Psoas muscle (tissue), 8 donors: ENCODE measurements around the gene ARRB2. TPM values are rescaled to one million over a fixed set of nuclear protein-coding genes. Genes with fewer than 3 reads are reported as not detected.
A peak's percentile ranks its signal among the peaks of the same experiment; 100 is the strongest.

ENCODE experiments used
- ATAC-seq, 4 donors: fragments of 200-7000 bp; cut with Tn5 transposase; one replicate each; pipeline ENCODE4 v1.9.1; 2020; ENCODE audit warnings: moderate library complexity in 3 of 4, mild to moderate bottlenecking in 2 of 4
- DNase-seq, 2 donors: peaks; one replicate each; pipeline ENCODE4 v3.0.0-alpha.2; 2020
- H3K27ac ChIP-seq: fragments of 200-600 bp; one replicate; pipeline ENCODE4 v1.8.0; 2022
- H3K27me3 ChIP-seq, 3 donors: fragments of 200-600 bp in 1 of 3; one replicate each; pipeline versions ENCODE4 v1.6.1 to v1.8.0; 2013 to 2022; ENCODE audit warnings: low read length in 2 of 3, mild to moderate bottlenecking in 2 of 3, moderate library complexity in 1 of 3; ENCODE audit not compliant: insufficient read depth in 3 of 3
- H3K36me3 ChIP-seq, 2 donors: fragments of 200-600 bp in 1 of 2; one replicate each; pipeline versions ENCODE4 v1.6.1 to v1.8.0; 2013 to 2022; ENCODE audit warnings: low read depth in 1 of 2, mild to moderate bottlenecking in 1 of 2, moderate library complexity in 1 of 2; ENCODE audit not compliant: insufficient read depth in 1 of 2
- H3K4me1 ChIP-seq: fragments of 200-600 bp; one replicate; pipeline ENCODE4 v1.8.0; 2022
- H3K4me3 ChIP-seq: fragments of 200-600 bp; one replicate; pipeline ENCODE4 v1.8.0; 2022; ENCODE audit warnings: mild to moderate bottlenecking
- H3K9me3 ChIP-seq: fragments of 200-600 bp; one replicate; pipeline ENCODE4 v1.8.0; 2022
- CTCF ChIP-seq: fragments of 200-600 bp; IDR thresholded peaks from one replicate; pipeline ENCODE4 v1.8.0; 2022; ENCODE audit warnings: antibody characterized with exemption
- WGBS, 3 donors: extraction: QIAGEN DNeasy Blood & Tissue Kit; methylation state at CpG; one replicate each; pipeline versions ENCODE4 v1.1.6 to v1.1.7; 2013; 5-methylcytosine and 5-hydroxymethylcytosine counted together
- intact Hi-C, 2 donors: fragments of 100-400 bp; cut with DNase I; formaldehyde crosslinking; loops; one replicate each; pipeline versions ENCODE4 v1.11.0 to v1.14.2; 2022
- long read RNA-seq, 2 donors: library from polyadenylated mRNA; unstranded; transcript quantifications; one replicate each; pipeline ENCODE4 v2.0.0, GENCODE V29; 2021
- polyA plus RNA-seq, 3 donors: library from polyadenylated mRNA; stranded (reverse); fragments of 200-250 nt; gene quantifications; one replicate each; pipeline ENCODE4 v1.2.3, GENCODE V29; 2013
- total RNA-seq, 4 donors: library from RNA; stranded (reverse); fragmentation: NEBNext Ultra II Directional in 2 of 4; extraction: Animal tissue kit (Norgen Biotek cat#: 25700) in 2 of 4; gene quantifications; one replicate each; pipeline versions ENCODE4 v1.2.1 to v1.2.4, GENCODE V29; 2021 to 2023
- donor health status: healthy with polysubstance abuse.
- donor health status: DM: no; HTN: no; CAD: no; lungs with moderate emphysema.
- donor health status: Bipolar disorder and iron deficiency.
- donor health status: healthy.
- donor health status: DM: yes; HTN: yes; CAD: no.
- donor health status: DM: no; HTN: no; CAD: no.
- donor health status: DM: no; HTN: no; CAD: no.
- donor health status: DM: yes; HTN: yes; CAD: no.

The ARRB2 gene
- total RNA-seq, result 10 to 100 TPM; 12.1 to 16.5 (median 14.7) TPM
- 10 to 100 TPM in 1 of 3 donors, 1 to 10 TPM in 2; 6.6 to 11.8 (median 8.0) TPM for polyA plus RNA-seq
- long read RNA-seq, donor 1, partial matches to known transcripts, result 0 of 5 reads
- long read RNA-seq, donor 1, other reads (novel, unspliced or antisense), result 3 of 5 reads
- long read RNA-seq, donor 2, transcript ARRB2-216 (14 exons, 1,348 nt), result major isoform, 5 of 10 reads
- long read RNA-seq, donor 2, partial matches to known transcripts, result 2 of 10 reads
- long read RNA-seq, donor 2, other reads (novel, unspliced or antisense), result 1 of 10 reads

DNA sequence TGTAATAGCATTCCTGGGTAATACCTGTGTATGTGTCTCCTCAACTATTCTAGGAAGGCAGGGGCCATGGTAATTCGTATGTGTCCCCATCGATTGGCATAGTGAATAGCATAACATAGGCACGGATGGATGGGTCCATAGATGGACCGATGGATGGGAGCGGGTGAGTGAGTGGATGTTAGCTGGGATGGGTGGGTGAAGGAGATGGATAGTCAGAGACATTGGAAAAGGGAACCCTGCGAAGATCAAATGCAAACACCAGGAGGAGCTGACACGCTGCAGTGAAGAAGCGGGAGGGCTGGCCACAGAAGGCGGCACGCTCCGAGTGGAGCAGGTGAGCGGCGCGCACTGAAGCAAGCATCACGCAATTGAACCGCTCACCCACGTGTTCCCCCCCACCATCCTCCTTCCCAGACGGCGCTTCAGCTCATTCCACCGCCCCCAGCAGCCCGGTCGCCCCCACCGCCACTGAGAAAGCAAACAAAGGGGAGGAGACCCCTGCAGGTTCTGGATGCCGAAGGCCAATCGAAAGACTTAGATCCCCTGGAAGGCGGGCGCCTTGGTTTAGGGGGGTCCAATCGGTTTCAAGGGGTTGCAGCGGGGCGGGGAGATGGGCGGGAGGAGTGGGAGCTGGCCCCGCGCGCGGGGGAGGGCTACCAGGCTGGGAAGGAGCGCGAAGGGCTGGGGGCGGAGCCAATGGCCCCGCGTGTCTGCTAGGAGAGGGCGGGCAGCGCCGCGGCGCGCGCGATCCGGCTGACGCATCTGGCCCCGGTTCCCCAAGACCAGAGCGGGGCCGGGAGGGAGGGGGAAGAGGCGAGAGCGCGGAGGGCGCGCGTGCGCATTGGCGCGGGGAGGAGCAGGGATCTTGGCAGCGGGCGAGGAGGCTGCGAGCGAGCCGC, at the start of gene ARRB2:
ARRB2 (plus strand) TSS at position 839 of the 899 bp plus-strand sequence. CDS start 90 bp downstream, outside the sequence.
- Histone ChIP-seq H3K27ac (peak within 1 kb of the TSS; percentile 54), H3K36me3 (no peaks in the 10 kb centered on the region), H3K9me3 (no peaks in the 10 kb centered on the region), H3K4me1 (peaks cover 15% of the 10 kb centered on the region), H3K27me3 (no peaks in the 10 kb centered on the region), H3K4me3 (peak within 1 kb of the TSS; percentile 72)
- 0 to 1% (median 1%) methylated on average over 52 to 67 of the region's 67 CpGs for WGBS, 3 donors
- TF ChIP-seq CTCF, result peak; percentile 56
- intact Hi-C loops, result loop anchor here in 1 of 2 donors (5.0 kb wide), 1 partner anchor 192 kb away; the partner anchor contains the start of gene CHRNE
- ATAC-seq (peak; percentile 93 to 97 (median 94)), DNase-seq (peak; percentile 99)

GRCh38 chr17:4663711-4664110, 46.7 kb upstream of the ARRB2 start:
- 75 to 81% (median 78%) methylated on average over 8 of the region's 8 CpGs for WGBS, 3 donors
- no peak for TF ChIP-seq CTCF
- H3K27ac ChIP-seq, result no peak overlapping the region
- DNase-seq, result no peak
- H3K9me3 ChIP-seq, result no peaks in the 10 kb centered on the region
- no peaks in the 10 kb centered on the region for H3K36me3 ChIP-seq
- no peaks in the 10 kb centered on the region for H3K4me1 ChIP-seq
- H3K27me3 ChIP-seq, result peaks cover 0 to 23% (median 0%) of the 10 kb centered on the region in 3 donors
- ATAC-seq, result no peak
- H3K4me3 ChIP-seq, result no peak overlapping the region
- intact Hi-C loops, result no loop called here

DNA sequence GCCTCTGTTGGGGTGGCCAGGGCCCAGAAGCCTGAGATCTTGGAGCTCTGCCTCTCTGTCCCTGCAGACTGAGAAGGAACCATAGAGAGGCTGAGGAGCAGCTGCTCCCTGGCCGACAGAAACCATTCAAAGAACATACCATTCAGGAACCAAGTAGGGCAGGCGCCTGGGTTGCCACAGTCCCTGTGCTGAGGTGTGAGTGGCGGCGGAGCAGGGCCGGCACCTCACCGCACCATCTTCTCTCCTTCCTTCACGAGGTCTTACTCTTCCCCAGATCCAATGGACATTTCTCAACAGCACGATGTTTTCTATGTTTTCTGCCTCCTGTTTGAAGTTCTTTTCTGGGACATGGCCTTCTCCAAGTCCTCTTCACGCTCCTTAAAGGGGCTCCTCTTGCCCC, 46.2 kb upstream of the ARRB2 start:
- no peak overlapping the region for H3K27ac ChIP-seq
- ATAC-seq (no peak), DNase-seq (no peak)
- no peaks in the 10 kb centered on the region for H3K36me3 ChIP-seq
- intact Hi-C loops, result no loop called here
- H3K9me3 ChIP-seq, result no peaks in the 10 kb centered on the region
- H3K4me3 ChIP-seq, result no peak overlapping the region
- no peak for TF ChIP-seq CTCF
- H3K4me1 ChIP-seq, result no peaks in the 10 kb centered on the region
- H3K27me3 ChIP-seq, result peaks cover 0 to 19% (median 0%) of the 10 kb centered on the region in 3 donors
- 76 to 81% (median 78%) methylated on average over 9 of the region's 9 CpGs for WGBS, 3 donors

DNA sequence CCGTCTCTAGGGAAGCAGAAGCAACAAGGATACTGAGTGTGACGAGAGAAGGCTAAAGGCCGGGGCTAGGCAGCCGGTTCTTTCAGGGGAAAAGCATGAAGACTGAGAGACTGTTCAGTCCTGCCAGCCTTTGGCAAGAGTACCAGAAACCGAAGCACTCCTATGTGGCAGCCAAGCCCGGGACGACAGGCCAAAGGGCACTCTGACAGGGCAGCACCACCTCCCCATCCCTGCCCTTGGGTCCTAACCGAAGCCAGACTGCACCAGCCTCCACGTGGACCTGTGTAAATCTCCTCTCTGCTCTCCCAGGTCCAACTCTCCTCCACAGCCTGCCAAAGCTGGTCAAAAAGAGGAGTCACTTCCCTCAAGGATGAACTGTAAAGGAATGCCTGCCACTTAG, 45.4 kb upstream of the ARRB2 start:
- Histone ChIP-seq H3K36me3 (no peaks in the 10 kb centered on the region), H3K27ac (no peak overlapping the region), H3K4me1 (no peaks in the 10 kb centered on the region), H3K9me3 (no peaks in the 10 kb centered on the region), H3K4me3 (no peak overlapping the region), H3K27me3 (peaks cover 0 to 15% (median 0%) of the 10 kb centered on the region in 3 donors)
- 17 to 39% (median 22%) methylated on average over 9 of the region's 9 CpGs for WGBS, 3 donors
- DNase-seq (no peak), ATAC-seq (peak in 1 of 4 donors; percentile 26)
- no peak for TF ChIP-seq CTCF
- intact Hi-C loops, result no loop called here
